ENCODE results near the gene AAK1. TPM values are rescaled to one million over a fixed set of nuclear protein-coding genes. Genes with fewer than 3 reads are reported as not detected.

AAK1 gene
- total RNA-seq, 3 donors from 2014 or later (not counting 1 experiment from before 2014, with no cell fraction given), result 174 to 249 (median 204) TPM

DNA sequence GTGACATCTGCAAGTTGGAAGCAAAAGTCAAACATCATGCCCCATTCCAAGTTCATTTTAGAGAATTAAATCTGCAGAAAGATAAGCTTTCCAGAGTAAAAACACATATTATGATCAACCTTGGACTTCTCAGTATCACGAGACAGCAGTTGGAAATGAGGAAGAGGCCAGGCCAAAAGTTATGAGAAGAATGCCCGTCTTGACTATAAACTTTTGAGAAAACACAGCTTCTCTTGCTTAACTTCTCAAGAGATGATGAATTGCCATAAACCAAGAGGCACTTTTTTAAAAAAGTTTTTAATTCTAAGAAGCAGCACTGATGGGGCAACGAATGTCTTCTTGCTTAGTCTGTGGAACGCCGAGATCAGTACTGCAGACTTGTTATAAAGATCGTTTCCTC lies 153.7 kb downstream of the AAK1 start:
- Mint-ChIP-seq H3K4me3 (peak overlapping the region; percentile 21), H3K4me1 (peaks cover 32% of the 10 kb centered on the region in 2 donors), H3K27me3 (ENCODE audit: low read depth in 2 of 2) (no peaks in the 10 kb centered on the region), H3K36me3 (peaks cover 26% of the 10 kb centered on the region), H3K9me3 (no peaks in the 10 kb centered on the region), H3K27ac (peak overlapping the region; percentile 68 to 72)
- Histone ChIP-seq H3K4me3 (ENCODE audit: low read length) (no peak overlapping the region), H3K27me3 (ENCODE audit: control insufficient read depth, insufficient read depth, low read length) (no peaks in the 10 kb centered on the region), H3K27ac (ENCODE audit: low read length) (no peak overlapping the region), H3K36me3 (ENCODE audit: control insufficient read depth, insufficient read depth, low read length) (peaks cover 37% of the 10 kb centered on the region), H3K9me3 (ENCODE audit: control insufficient read depth, insufficient read depth, low read length) (no peaks in the 10 kb centered on the region), H3K4me1 (ENCODE audit: control insufficient read depth, insufficient read depth, low read length) (peaks cover 7% of the 10 kb centered on the region)
- intact Hi-C loops (cut with micrococcal nuclease), result no loop called here
- TF ChIP-seq CTCF (IDR thresholded peaks at IDR 0.05), result no peak
- 98% methylated on average over 6 of the region's 6 CpGs for WGBS (ENCODE audit: insufficient coverage)
- ATAC-seq (no peak), DNase-seq (no peak)

- Mint-ChIP-seq H3K36me3 (peaks cover 19% of the 10 kb centered on the region), H3K4me3 (no peak overlapping the region)
- 75% methylated on average over 2 of the region's 3 CpGs for WGBS (ENCODE audit: insufficient coverage)
Observed at GRCh38 chr2:69483696-69484095, 159.8 kb downstream of the AAK1 start.

GRCh38 chr2:69483024-69483423 lies 160.5 kb downstream of the AAK1 start:
- Mint-ChIP-seq H3K9me3 (no peaks in the 10 kb centered on the region), H3K27ac (peak overlapping the region; percentile 32 to 46), H3K4me3 (no peak overlapping the region), H3K4me1 (peaks cover 11 to 14% of the 10 kb centered on the region in 2 donors), H3K27me3 (ENCODE audit: low read depth in 2 of 2) (no peaks in the 10 kb centered on the region), H3K36me3 (peaks cover 20% of the 10 kb centered on the region)
- H3K9me3 ChIP-seq (ENCODE audit: control insufficient read depth, insufficient read depth, low read length), result no peaks in the 10 kb centered on the region
- intact Hi-C loops (cut with micrococcal nuclease), result no loop called here
- WGBS (ENCODE audit: insufficient coverage), result 81% methylated on average over 2 of the region's 4 CpGs
- no peak for DNase-seq
- ATAC-seq, result no peak
- H3K27me3 ChIP-seq (ENCODE audit: control insufficient read depth, insufficient read depth, low read length), result no peaks in the 10 kb centered on the region
- H3K4me1 ChIP-seq (ENCODE audit: control insufficient read depth, insufficient read depth, low read length), result peaks cover 7% of the 10 kb centered on the region
- TF ChIP-seq CTCF (IDR thresholded peaks at IDR 0.05), result no peak
- H3K27ac ChIP-seq (ENCODE audit: low read length), result no peak overlapping the region
- no peak overlapping the region for H3K4me3 ChIP-seq (ENCODE audit: low read length)
- peaks cover 33% of the 10 kb centered on the region for H3K36me3 ChIP-seq (ENCODE audit: control insufficient read depth, insufficient read depth, low read length)

More at GRCh38 chr2:69483696-69484095, 159.8 kb downstream of the AAK1 start:
- peak overlapping the region; percentile 32 to 46 for H3K27ac Mint-ChIP-seq
- H3K27me3 ChIP-seq (ENCODE audit: control insufficient read depth, insufficient read depth, low read length), result no peaks in the 10 kb centered on the region
- H3K4me3 ChIP-seq (ENCODE audit: low read length), result no peak overlapping the region
- H3K4me1 ChIP-seq (ENCODE audit: control insufficient read depth, insufficient read depth, low read length), result peaks cover 7% of the 10 kb centered on the region
- H3K27ac ChIP-seq (ENCODE audit: low read length), result no peak overlapping the region
- H3K27me3 Mint-ChIP-seq (ENCODE audit: low read depth in 2 of 2), result no peaks in the 10 kb centered on the region
- H3K9me3 ChIP-seq (ENCODE audit: control insufficient read depth, insufficient read depth, low read length), result no peaks in the 10 kb centered on the region
- peaks cover 11 to 14% of the 10 kb centered on the region in 2 donors for H3K4me1 Mint-ChIP-seq
- H3K9me3 Mint-ChIP-seq, result no peaks in the 10 kb centered on the region
- TF ChIP-seq CTCF (IDR thresholded peaks at IDR 0.05), result no peak
- DNase-seq (no peak), ATAC-seq (no peak)
- intact Hi-C loops (cut with micrococcal nuclease), result no loop called here
- peaks cover 33% of the 10 kb centered on the region for H3K36me3 ChIP-seq (ENCODE audit: control insufficient read depth, insufficient read depth, low read length)

DNA sequence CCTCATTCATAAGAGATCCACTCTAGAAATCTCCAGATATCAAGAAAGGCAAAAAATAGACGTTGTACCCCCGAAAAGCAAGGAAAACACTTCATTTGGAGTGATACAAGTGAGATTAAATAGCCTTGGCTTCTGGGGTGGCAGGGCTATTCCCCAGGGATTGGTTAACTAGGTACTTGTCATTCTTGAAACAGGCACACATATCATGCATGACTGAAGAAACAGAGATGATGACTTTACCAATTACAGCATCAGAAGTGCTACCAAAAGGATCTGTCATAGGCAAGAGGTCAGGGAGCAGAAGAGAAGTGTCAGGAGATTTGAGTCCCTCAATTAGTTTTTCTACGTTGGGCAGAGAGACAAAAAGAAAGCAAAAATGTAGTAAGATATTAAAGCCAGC lies 161.1 kb downstream of the AAK1 start:
- WGBS (ENCODE audit: insufficient coverage), result 100% methylated on average over 3 of the region's 3 CpGs
- TF ChIP-seq CTCF (IDR thresholded peaks at IDR 0.05), result no peak
- peaks cover 33% of the 10 kb centered on the region for H3K36me3 ChIP-seq (ENCODE audit: control insufficient read depth, insufficient read depth, low read length)
- H3K4me3 ChIP-seq (ENCODE audit: low read length), result no peak overlapping the region
- DNase-seq (no peak), ATAC-seq (no peak)
- H3K9me3 Mint-ChIP-seq, result no peaks in the 10 kb centered on the region
- peaks cover 7% of the 10 kb centered on the region for H3K4me1 ChIP-seq (ENCODE audit: control insufficient read depth, insufficient read depth, low read length)
- no peak overlapping the region for H3K4me3 Mint-ChIP-seq
- H3K9me3 ChIP-seq (ENCODE audit: control insufficient read depth, insufficient read depth, low read length), result no peaks in the 10 kb centered on the region
- no peak overlapping the region for H3K27ac Mint-ChIP-seq
- H3K27me3 ChIP-seq (ENCODE audit: control insufficient read depth, insufficient read depth, low read length), result no peaks in the 10 kb centered on the region
- peaks cover 20% of the 10 kb centered on the region for H3K36me3 Mint-ChIP-seq
- no peak overlapping the region for H3K27ac ChIP-seq (ENCODE audit: low read length)
- no peaks in the 10 kb centered on the region for H3K27me3 Mint-ChIP-seq (ENCODE audit: low read depth in 2 of 2)
- intact Hi-C loops (cut with micrococcal nuclease), result no loop called here
- peaks cover 16 to 20% of the 10 kb centered on the region in 2 donors for H3K4me1 Mint-ChIP-seq

Measured in natural killer cell (primary cell).